GM12878 (cell line): ENCODE results near the gene HOGA1. TPM values are rescaled to one million over a fixed set of nuclear protein-coding genes. Genes with fewer than 3 reads are reported as not detected.

Experiments
- ATAC-seq: fragments of 200-7000 bp; cut with Tn5 transposase; 3 replicates; pipeline ENCODE4 v1.9.1; 2020; ENCODE audit warnings: mild to moderate bottlenecking, moderate library complexity
- BruUV-seq: library from RNA; stranded (reverse); fragments of 400-500 nt; replicated peaks from 2 replicates; lab custom pipeline; 2021; lab: Mats Ljungman, UMichigan
- CTCF ChIA-PET: fragments of 300-600 bp; sonication (Branson Sonifier 250); formaldehyde crosslinking; extraction: SDS; loops from one replicate; lab custom pipeline; 2021; ENCODE audit warnings: inconsistent platforms; lab: Yijun Ruan, JAX
- POLR2A ChIA-PET: fragments of 350-600 bp; formaldehyde crosslinking; extraction: SDS; loops from one replicate; lab custom pipeline; 2021; ENCODE audit warnings: inconsistent platforms; lab: Charles Lee
- RAD21 ChIA-PET: fragments of 300-600 bp; sonication (Branson Sonifier 250); formaldehyde crosslinking; loops from one replicate; lab custom pipeline; 2023; ENCODE audit warnings: antibody characterized with exemption; ENCODE audit not compliant: unreplicated experiment; lab: Charles Lee
- SMC1A ChIA-PET: fragments of 300-600 bp; sonication (Branson Sonifier 250); formaldehyde crosslinking; loops from one replicate; lab custom pipeline; 2023; ENCODE audit not compliant: unreplicated experiment, uncharacterized antibody; lab: Charles Lee
- DNase-seq: peaks from one replicate; pipeline ENCODE4 v3.0.0-alpha.2; 2011; ENCODE audit warnings: low read depth, low spot score
- FAIRE-seq: peaks from 3 replicates; lab custom pipeline; 2011; peaks lifted over from hg19 to GRCh38; lab: Jason Lieb, UNC
- H2AFZ ChIP-seq: 2 replicates; pipeline ENCODE4 v1.6.0; 2011; ENCODE audit warnings: low read depth, low read length, control low read depth; ENCODE audit not compliant: control insufficient read depth
- H3K27ac ChIP-seq: 2 replicates; pipeline ENCODE4 v1.5.1; 2011; ENCODE audit warnings: control low read depth; ENCODE audit not compliant: control insufficient read depth, insufficient read depth
- H3K27me3 ChIP-seq, 2 experiments: replicated peaks in 1 of 2; 2 replicates each; pipeline versions ENCODE4 v1.6.0 to v1.6.1; 2011; ENCODE audit warnings: low read length in 1 of 2; ENCODE audit not compliant: control insufficient read depth in 2 of 2, insufficient read depth in 2 of 2
- H3K36me3 ChIP-seq, 2 experiments: 2 replicates each; pipeline ENCODE4 v1.5.1; 2011; ENCODE audit warnings: low read length in 1 of 2; ENCODE audit not compliant: control insufficient read depth in 2 of 2, insufficient read depth in 2 of 2
- H3K4me1 ChIP-seq: 2 replicates; pipeline ENCODE4 v1.6.1; 2011; ENCODE audit warnings: mild to moderate bottlenecking, low read length, moderate library complexity, mixed read lengths; ENCODE audit not compliant: control insufficient read depth, insufficient read depth
- H3K4me2 ChIP-seq: 2 replicates; pipeline ENCODE4 v1.6.0; 2011; ENCODE audit warnings: control low read depth; ENCODE audit not compliant: control insufficient read depth, insufficient read depth
- H3K4me3 ChIP-seq: fragments of 200-600 bp; sonication (generic); 2 replicates; pipeline ENCODE4 v1.5.1; 2016
- H3K79me2 ChIP-seq: 2 replicates; pipeline ENCODE4 v1.6.0; 2011; ENCODE audit warnings: low read length; ENCODE audit not compliant: control insufficient read depth, insufficient read depth
- H3K9ac ChIP-seq: 2 replicates; pipeline ENCODE4 v1.8.0; 2011; ENCODE audit warnings: low read length, control low read depth, mixed read lengths; ENCODE audit not compliant: control insufficient read depth, insufficient read depth
- H3K9me3 ChIP-seq: replicated peaks from 3 replicates; pipeline ENCODE4 v1.5.1; 2011; ENCODE audit warnings: mild to moderate bottlenecking, low read length; ENCODE audit not compliant: control insufficient read depth, insufficient read depth
- H4K20me1 ChIP-seq: 2 replicates; pipeline ENCODE4 v1.6.0; 2011; ENCODE audit not compliant: control insufficient read depth, insufficient read depth
- BMI1 ChIP-seq: fragments of 450-650 bp; IDR thresholded peaks from 2 replicates; pipeline ENCODE4 v1.6.1; 2016; ENCODE audit warnings: mild to moderate bottlenecking, moderate library complexity, borderline replicate concordance
- CBX5 ChIP-seq: sonication (generic); IDR thresholded peaks from 2 replicates; pipeline ENCODE4 v1.6.1; 2016; ENCODE audit warnings: low read depth, moderate library complexity, mild to moderate bottlenecking, inconsistent platforms
- CHD2 ChIP-seq: IDR thresholded peaks from 2 replicates; pipeline ENCODE4 v1.6.1; 2011; ENCODE audit warnings: low read depth, low read length, improper control_type of control experiment, borderline replicate concordance
- IRF5 ChIP-seq: fragments of 450-650 bp; IDR thresholded peaks from 2 replicates; pipeline ENCODE4 v1.6.1; 2017; ENCODE audit warnings: borderline replicate concordance
- MXI1 ChIP-seq: fragments of 150-350 bp; IDR thresholded peaks from 2 replicates; pipeline ENCODE4 v1.6.1; 2011; ENCODE audit warnings: low read depth, mild to moderate bottlenecking, inconsistent platforms, low read length, improper control_type of control experiment
- SREBF1 ChIP-seq: IDR thresholded peaks from 2 replicates; pipeline ENCODE4 v1.6.1; 2012; ENCODE audit warnings: mild to moderate bottlenecking, low read length
- STAT3 ChIP-seq: IDR thresholded peaks from 2 replicates; pipeline ENCODE4 v1.6.1; 2011; ENCODE audit warnings: low read depth, low read length, improper control_type of control experiment
- ZBTB33 ChIP-seq: fragments of 450-650 bp; IDR thresholded peaks from 2 replicates; pipeline ENCODE4 v1.6.1; 2017; ENCODE audit warnings: mild to moderate bottlenecking
- ZNF24 ChIP-seq: fragments of 450-650 bp; IDR thresholded peaks from 2 replicates; pipeline ENCODE4 v1.6.1; 2017; ENCODE audit warnings: antibody characterized with exemption, mild to moderate bottlenecking
- WGBS: methylation state at CpG from one replicate; pipeline ENCODE4 v1.1.6; 2016; ENCODE audit warnings: low lambda C conversion rate; ENCODE audit not compliant: insufficient replicate concordance, insufficient coverage; ENCODE audit errors: missing lambda C conversion rate; 5-methylcytosine and 5-hydroxymethylcytosine counted together
- in situ Hi-C: fragments of 300-500 bp; cut with MboI; formaldehyde crosslinking; loops from 9 replicates; pipeline ENCODE4 v1.14.3; 2018; ENCODE audit warnings: mixed read lengths
- intact Hi-C: fragments of 100-400 bp; cut with micrococcal nuclease; formaldehyde crosslinking; loops from one replicate; pipeline ENCODE4 v1.14.2; 2022; ENCODE audit not compliant: unreplicated experiment
- polyA plus RNA-seq, 11 experiments: library from polyadenylated mRNA; depleted of rRNA in 4 of 11; unstranded in 6 of 11; stranded (reverse) in 5 of 11; fragments of >200 nt; fragmentation: Nextera tagmentation in 4 of 11; fragmentation: Illumina TruSeq in 1 of 11; extraction: Ambion mirVana in 4 of 11; extraction: Trizol in 1 of 11; gene quantifications; 1 replicate in 1 of 11; 2 replicates in 10 of 11; pipeline versions ENCODE4 v1.2.1 to v1.2.3, GENCODE V29; 2011 to 2016; ENCODE audit warnings: inconsistent platforms in 2 of 11, missing spikeins in 2 of 11, low read depth in 1 of 11
- total RNA-seq, 4 experiments: library from RNA; depleted of rRNA in 3 of 4; stranded (reverse); fragments of >200 nt in 3 of 4; fragmentation: Illumina TruSeq in 1 of 4; extraction: Trizol in 1 of 4; gene quantifications; 2 replicates each; pipeline versions ENCODE4 v1.2.1 to v1.2.3, GENCODE V29; 2013 to 2021

HOGA1 gene
- total and polyA plus RNA-seq, 10 of the 15 experiments (the other 5 are each of a cell fraction or from before 2014, with no cell fraction given), result 0.01 to 0.19 (median 0.06) TPM; not detected in 6

- POLR2A ChIA-PET, result interaction anchor here (0.7 kb wide), 1 partner anchor 43 kb away, joined by 8 read pairs; no protein-coding TSS in a partner anchor
- Histone ChIP-seq H4K20me1 (no peaks in the 10 kb centered on the region), H3K4me2 (no peak overlapping the region), H3K36me3 (no peaks in the 10 kb centered on the region), H3K9me3 (no peaks in the 10 kb centered on the region)
- no peak for FAIRE-seq
- SMC1A ChIA-PET, result no interaction called here
- in situ Hi-C loops, result no loop called here
- TF ChIP-seq MXI1 (no peak), IRF5 (no peak), ZBTB33 (no peak), STAT3 (no peak), SREBF1 (no peak), ZNF24 (no peak), CBX5 (no peak), CHD2 (no peak), BMI1 (no peak)
- TF ChIP-seq, all 136 proteins: peak for 0
- no peak overlapping the region for H3K9ac ChIP-seq
- intact Hi-C loops, result no loop called here
- BruUV-seq, result no TSS peak
- ChIA-PET RAD21 (no interaction called here), CTCF (interaction anchor here (0.8 kb wide), 1 partner anchor 46 kb away, joined by 3 read pairs; the partner anchor contains the start of gene ANKRD2)
- H3K27ac ChIP-seq, result no peak overlapping the region
- no peaks in the 10 kb centered on the region for H3K79me2 ChIP-seq
- no peaks in the 10 kb centered on the region for H3K4me1 ChIP-seq
- ATAC-seq (no peak), DNase-seq (no peak)
- H2AFZ ChIP-seq, result no peak overlapping the region
- no peak overlapping the region for H3K4me3 ChIP-seq
- H3K27me3 ChIP-seq, result no peaks in the 10 kb centered on the region
- WGBS, result 60% methylated on average over 4 of the region's 4 CpGs
Measured at GRCh38 chr10:97618733-97619132, 34.5 kb downstream of the HOGA1 start.
